Activated T-cell treated with anti-CD3 and anti-CD28 coated beads, Interleukin-2, amount 50 U/mL, for 4 hours (primary cell): ENCODE measurements around the gene HTR3C. TPM values are rescaled to one million over a fixed set of nuclear protein-coding genes. Genes with fewer than 3 reads are reported as not detected.
"Not testable (repeated sequence)": the region's sequence is repeated elsewhere in the genome, so short reads cannot be mapped to it uniquely, and the experiment has no call there.

Experiments
- ATAC-seq, 2 donors: fragments of 200-7000 bp; cut with Tn5 transposase; one replicate each; pipeline ENCODE4 v1.10.0; 2021
- DNase-seq: peaks from one replicate; pipeline ENCODE4 v3.0.0-alpha.2; 2020
- H3K27me3 Mint-ChIP-seq: one replicate; pipeline ENCODE4 v1.8.0; 2021; ENCODE audit warnings: low read depth, mixed read lengths
- H3K36me3 Mint-ChIP-seq: one replicate; pipeline ENCODE4 v1.8.0; 2022; ENCODE audit warnings: mixed read lengths; ENCODE audit not compliant: insufficient read depth
- H3K4me1 Mint-ChIP-seq: one replicate; pipeline ENCODE4 v1.8.0; 2021; ENCODE audit warnings: low read depth, mixed read lengths
- H3K4me3 Mint-ChIP-seq: one replicate; pipeline ENCODE4 v1.8.0; 2021; ENCODE audit warnings: mild to moderate bottlenecking, moderate library complexity, mixed read lengths
- H3K9me3 Mint-ChIP-seq: one replicate; pipeline ENCODE4 v1.8.0; 2021; ENCODE audit warnings: mixed read lengths
- total RNA-seq, 3 donors: library from RNA; stranded (reverse); gene quantifications; one replicate each; pipeline ENCODE4 v1.2.1, GENCODE V29; 2021

Gene HTR3C
- total RNA-seq, 3 donors from 2014 or later: not detected

DNA sequence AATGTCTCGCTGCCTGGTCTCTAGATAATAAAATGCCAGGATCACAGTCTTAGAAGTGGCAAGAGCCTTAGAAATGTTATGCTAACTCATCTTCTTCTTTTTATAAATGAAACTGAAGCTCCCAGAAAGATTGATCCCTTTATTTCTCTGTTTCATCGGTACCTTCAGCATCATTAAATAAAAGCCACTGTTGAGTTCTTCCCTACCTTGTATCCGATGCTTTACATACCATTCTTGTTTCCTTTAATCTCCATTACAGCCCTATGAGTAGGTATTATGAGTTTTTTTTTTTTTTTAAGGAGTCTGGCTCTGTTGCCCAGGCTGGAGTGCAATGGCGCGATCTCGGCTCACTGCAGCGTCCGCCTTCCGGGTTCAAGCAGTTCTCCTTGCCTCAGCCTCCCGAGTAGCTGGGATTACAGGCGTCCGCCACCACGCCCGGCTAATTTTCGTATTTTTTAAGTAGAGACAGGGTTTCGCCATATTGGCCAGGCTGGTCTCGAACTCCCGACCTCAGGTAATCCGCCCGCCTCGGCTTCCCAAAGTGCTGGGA lies 34.3 kb upstream of the HTR3C start:
- Mint-ChIP-seq H3K9me3 (no peaks in the 10 kb centered on the region), H3K27me3 (peaks cover 8% of the 10 kb centered on the region), H3K4me1 (peaks cover 26% of the 10 kb centered on the region), H3K36me3 (peaks cover 2% of the 10 kb centered on the region), H3K4me3 (peak overlapping the region; percentile 99)
- DNase-seq (no peak), ATAC-seq (no peak)

DNA sequence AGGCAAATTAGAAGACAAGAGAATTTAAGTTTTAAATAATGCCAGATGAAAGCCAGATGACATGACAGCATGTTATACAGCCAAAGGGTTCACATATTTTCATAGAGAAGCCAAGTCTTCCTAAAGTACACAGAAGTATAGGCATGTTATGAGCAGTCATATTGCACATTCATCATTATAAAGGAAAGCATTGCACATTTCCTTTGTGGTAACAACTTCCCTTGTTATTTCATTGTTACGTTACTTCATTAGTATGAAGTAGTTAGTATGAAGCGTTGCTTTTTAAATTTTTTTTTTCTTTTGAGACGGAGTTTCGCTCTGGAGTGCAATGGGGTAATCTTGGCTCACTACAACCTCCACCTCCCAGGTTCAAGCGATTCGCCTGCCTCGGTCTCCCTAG lies 30.5 kb upstream of the HTR3C start:
- Mint-ChIP-seq H3K9me3 (no peaks in the 10 kb centered on the region), H3K4me3 (no peak overlapping the region), H3K36me3 (no peaks in the 10 kb centered on the region), H3K4me1 (peaks cover 11% of the 10 kb centered on the region), H3K27me3 (peaks cover 20% of the 10 kb centered on the region)
- DNase-seq (no peak), ATAC-seq (no peak)

DNA sequence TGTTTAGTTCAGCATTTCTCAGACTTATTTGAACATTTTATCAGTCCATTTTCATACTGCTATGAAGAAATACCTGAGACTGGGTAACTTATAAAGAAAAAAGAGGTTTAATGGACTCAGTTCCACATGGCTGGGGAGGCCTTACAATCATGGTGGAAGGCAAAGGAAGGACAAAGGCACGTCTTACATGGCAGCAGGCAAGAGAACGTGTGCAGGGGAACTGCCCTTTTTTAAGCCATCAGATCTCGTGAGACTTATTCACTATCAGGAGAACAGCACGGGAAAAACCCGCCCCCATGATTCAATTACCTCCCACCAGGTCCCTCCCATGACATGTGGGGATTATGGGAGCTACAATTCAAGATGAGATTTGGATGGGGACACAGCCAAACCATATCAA lies 27.6 kb upstream of the HTR3C start:
- not testable (repeated sequence) for H3K36me3 Mint-ChIP-seq, DNase-seq, H3K9me3 Mint-ChIP-seq

DNA sequence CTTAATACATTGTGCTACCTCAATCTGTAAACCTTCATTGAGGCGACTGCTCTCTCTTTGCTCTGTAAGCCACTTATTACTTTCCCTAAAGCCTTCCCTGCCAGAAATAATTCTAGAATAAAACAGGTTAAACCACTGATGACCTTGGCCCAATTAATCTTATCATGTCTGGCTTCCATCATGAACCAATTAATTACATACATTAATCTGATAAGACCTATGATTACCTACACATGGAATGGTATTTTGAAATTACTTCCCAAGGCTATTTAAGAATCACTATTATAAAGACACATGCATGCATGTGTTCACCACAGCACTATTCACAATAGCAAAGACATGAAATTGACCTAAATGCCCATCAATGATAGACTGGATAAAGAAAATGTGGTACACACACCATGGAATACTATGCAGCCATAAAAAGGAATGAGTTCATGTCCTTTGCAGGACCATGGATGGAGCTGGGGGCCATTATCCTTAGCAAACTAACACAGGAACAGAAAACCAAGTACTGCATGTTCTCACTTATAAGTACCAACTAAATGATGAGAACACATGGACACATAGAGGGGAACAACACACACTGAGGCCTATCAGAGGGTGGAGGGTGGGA lies 24.5 kb upstream of the HTR3C start:
- not testable (repeated sequence) for H3K9me3 Mint-ChIP-seq, ATAC-seq, H3K4me1 Mint-ChIP-seq, H3K36me3 Mint-ChIP-seq, H3K4me3 Mint-ChIP-seq, DNase-seq
- peaks cover 12% of the 10 kb centered on the region for H3K27me3 Mint-ChIP-seq

More for the DNA sequence above, 27.6 kb upstream of the HTR3C start:
- not testable (repeated sequence) for H3K4me1 Mint-ChIP-seq, H3K4me3 Mint-ChIP-seq, ATAC-seq
- H3K27me3 Mint-ChIP-seq: peaks cover 20% of the 10 kb centered on the region

DNA sequence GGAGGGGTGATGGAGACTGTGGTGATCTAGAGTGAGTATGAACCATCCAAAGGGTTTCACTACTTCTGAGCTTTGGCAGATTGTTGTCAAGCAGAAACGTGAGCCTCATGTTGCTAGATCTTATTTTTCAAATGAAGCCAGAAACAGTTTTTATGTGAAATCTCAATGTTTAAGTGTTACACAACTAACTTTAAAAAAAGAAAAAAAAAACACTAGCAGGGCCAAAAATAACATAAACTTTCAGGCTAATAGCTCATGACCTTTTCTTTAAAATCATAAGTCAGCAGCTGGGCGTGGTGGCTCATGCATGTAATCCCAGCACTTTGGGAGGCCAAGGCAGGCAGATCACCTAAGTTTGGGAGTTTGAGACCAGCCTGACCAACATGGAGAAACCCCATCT lies 23.4 kb upstream of the HTR3C start:
- ATAC-seq (no peak), DNase-seq (no peak)
- Mint-ChIP-seq H3K4me3 (no peak overlapping the region), H3K27me3 (peaks cover 9% of the 10 kb centered on the region), H3K4me1 (no peaks in the 10 kb centered on the region), H3K36me3 (no peaks in the 10 kb centered on the region), H3K9me3 (peaks cover 5% of the 10 kb centered on the region)

DNA sequence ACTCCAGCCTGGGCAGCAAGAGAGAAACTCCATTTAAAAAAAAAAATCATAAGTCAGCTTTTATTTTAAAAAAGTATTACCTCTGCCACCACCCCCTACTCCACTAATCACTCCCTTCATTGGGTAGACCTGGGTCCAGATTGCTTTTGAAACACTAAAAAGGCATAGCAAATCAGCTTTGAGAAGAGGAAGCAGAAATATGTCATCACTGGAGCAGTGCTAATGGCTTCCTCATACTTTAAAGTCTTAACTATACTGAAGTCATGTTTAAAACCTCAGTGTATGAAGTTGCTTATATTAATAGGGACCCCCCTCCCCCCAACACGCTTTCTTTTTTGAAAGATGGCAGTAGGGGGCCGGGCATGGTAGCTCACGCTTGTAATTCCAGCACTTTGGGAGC lies 22.3 kb upstream of the HTR3C start:
- Mint-ChIP-seq H3K9me3 (peaks cover 5% of the 10 kb centered on the region), H3K27me3 (peaks cover 6% of the 10 kb centered on the region)

DNA sequence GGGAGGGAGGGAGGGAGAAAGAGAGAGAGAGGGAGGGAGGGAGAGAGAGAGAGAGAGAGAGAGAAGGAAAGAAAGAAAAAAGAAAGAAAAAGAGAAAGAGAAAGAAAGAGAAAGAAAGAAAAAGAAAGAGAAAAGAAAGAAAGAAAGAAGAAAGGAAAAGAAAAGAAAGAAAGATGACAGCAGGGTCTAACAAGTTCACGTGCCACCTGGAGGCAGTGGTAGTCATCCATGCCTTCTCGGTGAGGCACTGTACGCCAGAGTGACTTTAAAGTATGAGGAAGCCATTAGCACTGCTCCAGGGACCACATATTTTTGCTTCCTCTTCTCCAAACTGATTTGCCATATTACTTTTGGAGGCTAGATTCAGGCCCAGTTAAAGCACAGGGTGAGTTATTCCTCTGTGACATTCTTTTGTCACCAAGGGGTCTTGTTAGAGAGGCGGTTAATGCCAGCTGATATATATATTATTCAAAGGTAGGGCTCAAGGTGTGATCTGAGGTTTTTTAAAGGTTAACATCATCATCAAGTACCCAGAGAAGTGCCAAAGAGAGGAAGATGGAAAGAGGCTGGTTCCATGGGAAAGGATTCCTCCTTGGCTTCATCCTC lies 21.6 kb upstream of the HTR3C start, which contains the start of gene HTR3D:
HTR3D (plus strand) TSS at position 556 of the 606 bp plus-strand sequence; CDS start at position 556, 0 bp downstream.
- no peak within 1 kb of the TSS for H3K4me3 Mint-ChIP-seq
- H3K4me1 Mint-ChIP-seq: no peaks in the 10 kb centered on the region

More for the DNA sequence above, 22.3 kb upstream of the HTR3C start:
- H3K4me1 Mint-ChIP-seq: no peaks in the 10 kb centered on the region
- no peak for DNase-seq
- no peak for ATAC-seq
- H3K36me3 Mint-ChIP-seq: no peaks in the 10 kb centered on the region
- no peak overlapping the region for H3K4me3 Mint-ChIP-seq

DNA sequence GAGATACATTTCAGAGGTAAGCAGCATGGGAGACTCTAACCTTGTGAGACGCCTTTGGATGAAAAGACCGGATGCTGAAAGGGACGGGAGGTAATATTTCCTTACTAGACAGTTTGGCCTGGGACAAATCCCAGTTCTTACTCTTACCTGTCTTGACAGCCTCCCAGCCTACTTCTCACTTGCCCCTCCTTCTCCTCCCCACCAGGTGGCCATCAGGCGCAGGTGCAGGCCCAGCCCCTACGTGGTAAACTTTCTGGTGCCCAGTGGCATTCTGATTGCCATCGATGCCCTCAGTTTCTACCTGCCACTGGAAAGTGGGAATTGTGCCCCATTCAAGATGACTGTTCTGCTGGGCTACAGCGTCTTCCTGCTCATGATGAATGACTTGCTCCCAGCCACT lies 15.0 kb upstream of the HTR3C start:
- ATAC-seq: no peak
- Mint-ChIP-seq H3K27me3 (peaks cover 2% of the 10 kb centered on the region), H3K36me3 (no peaks in the 10 kb centered on the region)

More for the DNA sequence above, 21.6 kb upstream of the HTR3C start, which contains the start of gene HTR3D:
- Mint-ChIP-seq H3K27me3 (peaks cover 3% of the 10 kb centered on the region), H3K36me3 (no peaks in the 10 kb centered on the region), H3K9me3 (peaks cover 5% of the 10 kb centered on the region)
- no peak for DNase-seq
- no peak for ATAC-seq

DNA sequence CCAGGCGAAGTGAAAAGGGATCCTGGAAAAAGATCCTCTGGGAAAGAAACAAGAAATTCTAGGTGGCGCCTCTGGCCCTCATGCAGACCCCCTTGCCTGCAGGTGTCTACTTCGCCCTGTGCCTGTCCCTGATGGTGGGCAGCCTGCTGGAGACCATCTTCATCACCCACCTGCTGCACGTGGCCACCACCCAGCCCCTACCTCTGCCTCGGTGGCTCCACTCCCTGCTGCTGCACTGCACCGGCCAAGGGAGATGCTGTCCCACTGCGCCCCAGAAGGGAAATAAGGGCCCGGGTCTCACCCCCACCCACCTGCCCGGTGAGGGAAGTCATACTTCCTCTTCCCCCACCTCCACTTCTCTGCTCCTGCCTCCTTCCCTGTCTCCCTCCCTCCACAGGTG lies 14.5 kb upstream of the HTR3C start:
- DNase-seq, ATAC-seq, H3K27me3 Mint-ChIP-seq, H3K9me3 Mint-ChIP-seq, H3K4me3 Mint-ChIP-seq, H3K4me1 Mint-ChIP-seq, H3K36me3 Mint-ChIP-seq: not testable (repeated sequence)

More for the DNA sequence above, 15.0 kb upstream of the HTR3C start:
- Mint-ChIP-seq H3K4me1 (no peaks in the 10 kb centered on the region), H3K4me3 (no peak overlapping the region), H3K9me3 (no peaks in the 10 kb centered on the region)
- DNase-seq: no peak

DNA sequence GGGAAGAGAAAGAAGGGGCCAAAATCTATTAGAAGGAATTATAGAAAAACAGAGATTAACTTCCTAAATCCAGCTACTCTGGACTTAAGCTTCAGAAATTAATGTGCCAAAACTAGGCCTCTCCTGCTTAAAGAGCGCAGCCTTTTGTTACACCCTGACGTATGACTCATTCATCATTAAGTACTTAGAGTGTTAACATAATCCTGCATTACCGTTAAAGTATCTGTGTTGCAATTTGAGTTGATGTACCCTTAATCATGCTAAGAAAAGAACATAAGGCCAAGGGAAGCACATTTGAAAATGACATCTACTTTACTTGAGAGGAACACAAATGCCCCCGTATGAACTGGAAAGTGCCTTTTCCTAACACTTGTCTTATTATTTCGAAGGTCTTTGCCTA lies 13.4 kb upstream of the HTR3C start:
- ATAC-seq (no peak), DNase-seq (no peak)
- Mint-ChIP-seq H3K4me1 (no peaks in the 10 kb centered on the region), H3K9me3 (no peaks in the 10 kb centered on the region), H3K36me3 (no peaks in the 10 kb centered on the region), H3K4me3 (no peak overlapping the region), H3K27me3 (peaks cover 2% of the 10 kb centered on the region)

DNA sequence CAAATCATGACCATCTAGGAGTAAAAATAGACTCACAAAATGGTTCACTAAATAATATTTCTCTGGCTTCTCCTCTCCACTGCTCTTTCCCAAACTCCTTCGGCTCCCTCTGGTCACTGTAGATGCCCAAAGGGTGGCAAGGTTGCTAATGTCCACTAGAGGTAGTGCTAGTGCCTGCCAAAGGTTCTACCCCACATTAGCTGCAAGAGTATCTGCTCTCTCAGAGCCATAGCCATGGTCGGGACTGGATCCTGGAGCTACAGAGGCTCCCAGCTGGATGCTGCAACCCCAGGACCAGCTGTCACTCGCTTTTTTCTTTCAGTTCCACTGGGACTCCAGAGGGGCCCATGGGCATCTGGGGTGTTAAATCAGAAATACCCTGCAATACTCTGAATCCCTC lies 12.8 kb upstream of the HTR3C start:
- no peak for DNase-seq
- no peaks in the 10 kb centered on the region for H3K4me1 Mint-ChIP-seq
- no peak overlapping the region for H3K4me3 Mint-ChIP-seq
- H3K36me3 Mint-ChIP-seq: no peaks in the 10 kb centered on the region
- peaks cover 3% of the 10 kb centered on the region for H3K27me3 Mint-ChIP-seq
- no peaks in the 10 kb centered on the region for H3K9me3 Mint-ChIP-seq
- no peak for ATAC-seq

DNA sequence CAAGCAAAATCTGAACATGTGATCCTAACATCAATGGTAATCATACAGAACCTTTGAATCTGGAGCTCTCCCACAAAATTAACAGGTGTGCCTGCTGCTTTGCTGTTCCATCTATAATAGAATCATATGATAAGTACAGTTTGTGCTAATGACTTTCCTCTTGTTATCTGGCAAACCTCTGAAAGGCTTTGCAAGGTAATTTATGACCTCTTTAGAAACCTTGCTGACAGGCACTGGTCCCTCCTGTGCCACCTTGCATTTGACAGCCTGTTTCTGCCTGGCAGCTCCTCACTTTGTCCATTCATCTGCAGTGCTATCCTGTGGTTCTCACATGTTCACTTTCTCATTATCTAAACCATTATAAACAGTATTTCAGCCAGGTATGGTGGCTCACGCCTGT lies 10.2 kb upstream of the HTR3C start:
- no peak overlapping the region for H3K4me3 Mint-ChIP-seq
- DNase-seq: no peak
- peaks cover 1% of the 10 kb centered on the region for H3K27me3 Mint-ChIP-seq
- no peaks in the 10 kb centered on the region for H3K36me3 Mint-ChIP-seq
- ATAC-seq: no peak
- no peaks in the 10 kb centered on the region for H3K4me1 Mint-ChIP-seq
- no peaks in the 10 kb centered on the region for H3K9me3 Mint-ChIP-seq

DNA sequence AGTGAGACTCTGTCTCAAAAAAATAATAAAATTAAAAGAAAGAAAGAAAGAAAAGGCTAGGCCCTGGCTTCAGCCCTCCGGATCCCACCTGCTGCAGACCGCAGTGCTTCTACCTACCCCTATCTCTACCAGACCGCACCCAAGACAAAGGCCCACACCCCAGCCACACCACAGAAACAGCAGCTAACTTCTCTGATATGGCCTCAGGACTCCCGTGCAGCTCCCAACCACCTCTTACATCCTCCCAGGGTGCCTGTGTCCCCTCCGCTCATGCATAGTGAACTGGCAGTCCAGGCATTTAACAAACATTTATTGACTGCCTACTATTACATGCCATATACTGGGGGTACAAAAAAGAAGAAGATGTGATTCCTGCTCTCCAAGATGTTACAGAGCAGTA lies 6.9 kb upstream of the HTR3C start:
- no peaks in the 10 kb centered on the region for H3K9me3 Mint-ChIP-seq
- H3K27me3 Mint-ChIP-seq: peaks cover 9% of the 10 kb centered on the region
- H3K4me1 Mint-ChIP-seq: no peaks in the 10 kb centered on the region
- no peaks in the 10 kb centered on the region for H3K36me3 Mint-ChIP-seq
- no peak overlapping the region for H3K4me3 Mint-ChIP-seq
- ATAC-seq (no peak), DNase-seq (no peak)

DNA sequence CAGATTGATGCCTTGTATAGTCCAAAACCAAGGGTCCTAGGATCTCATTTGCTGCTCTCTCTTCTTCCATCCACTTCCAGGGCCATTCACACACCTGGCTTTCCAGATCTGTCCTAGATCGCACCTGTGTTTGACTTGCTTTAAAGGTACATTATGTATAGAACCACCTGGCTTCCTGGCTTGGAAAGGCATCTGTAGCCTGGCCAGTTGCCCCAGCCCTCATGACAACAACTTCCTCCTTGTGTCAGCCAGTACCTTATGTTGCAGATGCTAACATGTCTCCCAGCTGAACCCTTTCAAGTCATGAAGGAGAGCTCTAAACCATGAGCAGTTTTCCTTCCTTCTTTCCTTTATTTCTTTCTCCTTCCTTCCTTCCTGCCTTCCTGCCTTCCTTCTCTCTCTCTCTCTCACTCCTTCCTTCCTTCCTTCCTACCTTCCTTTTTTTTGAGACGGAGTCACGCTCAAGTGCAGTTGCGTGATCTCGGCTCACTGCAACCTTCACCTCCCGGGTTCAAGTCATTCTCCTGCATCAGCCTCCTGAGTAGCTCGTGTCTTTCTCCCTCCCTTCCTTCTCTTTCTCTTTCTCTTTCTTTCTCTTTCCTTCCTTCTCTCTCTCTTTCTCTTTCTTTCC lies 2.5 kb upstream of the HTR3C start:
- Mint-ChIP-seq H3K36me3 (no peaks in the 10 kb centered on the region), H3K4me1 (no peaks in the 10 kb centered on the region), H3K4me3 (no peak overlapping the region), H3K27me3 (peaks cover 15% of the 10 kb centered on the region), H3K9me3 (no peaks in the 10 kb centered on the region)
- DNase-seq: no peak
- no peak for ATAC-seq

DNA sequence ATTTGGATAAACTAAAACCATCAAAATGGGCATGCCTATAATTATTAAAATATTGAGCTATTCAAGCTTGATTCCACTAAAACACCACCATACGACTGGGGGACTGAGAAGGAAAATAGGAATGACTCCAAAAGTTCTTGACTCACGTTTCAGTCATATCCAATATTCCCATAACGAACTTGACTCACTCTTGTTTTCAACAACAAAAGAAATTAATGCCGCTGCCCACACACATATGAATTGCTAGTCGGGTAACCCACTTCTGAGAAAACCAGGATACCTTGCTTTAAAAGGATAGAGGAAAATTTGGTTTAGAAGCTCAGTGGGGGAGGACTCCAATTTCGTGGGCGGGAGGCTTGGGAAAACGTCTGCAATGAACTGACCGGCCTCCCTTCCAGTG lies 5.2 kb downstream of the HTR3C start:
- H3K27me3 Mint-ChIP-seq: peaks cover 2% of the 10 kb centered on the region
- H3K9me3 Mint-ChIP-seq: no peaks in the 10 kb centered on the region
- H3K4me1 Mint-ChIP-seq: no peaks in the 10 kb centered on the region
- no peak overlapping the region for H3K4me3 Mint-ChIP-seq
- no peaks in the 10 kb centered on the region for H3K36me3 Mint-ChIP-seq
- ATAC-seq: no peak
- no peak for DNase-seq
